Hindlimb muscle (tissue), 1 donor: Measurements from ENCODE around the gene RAB11FIP4. TPM values are rescaled to one million over a fixed set of nuclear protein-coding genes. Genes with fewer than 3 reads are reported as not detected.
A peak's percentile ranks its signal among the peaks of the same experiment; 100 is the strongest.

ENCODE experiments used
- DNase-seq: peaks from one replicate; pipeline ENCODE4 v3.0.0-alpha.2; 2013
- polyA plus RNA-seq: library from polyadenylated mRNA; unstranded; fragments of 120-200 nt; gene quantifications from one replicate; pipeline ENCODE4 v1.2.1, GENCODE V29; 2013; ENCODE audit not compliant: insufficient read length

The RAB11FIP4 gene
- polyA plus RNA-seq, 1 donor: 0.93 TPM

- DNase-seq: peak; percentile 71
These were observed 179.7 kb downstream of the RAB11FIP4 start for GRCh38 chr17:31570951-31571892.

DNA sequence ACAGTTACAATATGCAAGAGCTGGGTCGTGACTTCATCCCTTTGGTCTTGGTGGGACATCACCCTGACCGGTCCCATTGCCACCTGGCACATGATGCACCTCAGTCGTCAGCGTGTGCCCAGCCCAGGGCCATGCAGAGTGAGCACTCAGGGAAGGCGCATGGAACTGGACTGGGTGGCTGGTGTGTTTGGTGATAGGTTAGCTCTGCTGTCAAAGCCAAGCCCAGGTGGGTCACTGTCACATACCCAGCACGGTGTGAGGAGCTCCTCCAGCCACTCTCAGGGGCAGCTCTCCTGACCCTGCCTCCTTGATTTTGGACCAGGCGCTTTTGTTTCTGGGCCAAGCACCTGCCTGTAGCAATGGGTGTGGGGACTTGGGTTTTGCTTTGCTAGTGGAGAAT, 180.9 kb downstream of the RAB11FIP4 start:
- no peak for DNase-seq

GRCh38 chr17:31573047-31573446, 181.6 kb downstream of the RAB11FIP4 start:
- no peak for DNase-seq

DNA sequence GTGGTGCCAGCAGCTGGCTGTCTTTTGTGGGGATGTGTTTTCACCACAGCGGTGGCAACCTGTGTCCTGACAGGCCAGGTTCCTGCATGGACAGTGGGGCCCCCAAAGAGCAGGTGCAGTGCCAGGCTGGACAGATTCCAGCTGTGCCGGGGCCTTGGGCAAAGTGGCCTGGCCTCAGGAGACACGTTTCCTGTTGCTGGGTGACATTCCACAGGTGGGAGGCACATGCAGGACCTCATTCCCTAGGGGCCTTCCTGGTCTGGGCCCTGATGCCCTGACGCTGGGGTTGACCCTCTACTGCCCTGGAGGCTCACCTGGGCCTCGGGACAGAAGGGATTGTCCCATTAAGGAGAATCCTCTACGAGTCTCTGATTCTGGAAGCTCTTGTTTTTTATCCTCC, 182.4 kb downstream of the RAB11FIP4 start:
- no peak for DNase-seq

GRCh38 chr17:31574458-31574857, 183.0 kb downstream of the RAB11FIP4 start:
- no peak for DNase-seq

DNA sequence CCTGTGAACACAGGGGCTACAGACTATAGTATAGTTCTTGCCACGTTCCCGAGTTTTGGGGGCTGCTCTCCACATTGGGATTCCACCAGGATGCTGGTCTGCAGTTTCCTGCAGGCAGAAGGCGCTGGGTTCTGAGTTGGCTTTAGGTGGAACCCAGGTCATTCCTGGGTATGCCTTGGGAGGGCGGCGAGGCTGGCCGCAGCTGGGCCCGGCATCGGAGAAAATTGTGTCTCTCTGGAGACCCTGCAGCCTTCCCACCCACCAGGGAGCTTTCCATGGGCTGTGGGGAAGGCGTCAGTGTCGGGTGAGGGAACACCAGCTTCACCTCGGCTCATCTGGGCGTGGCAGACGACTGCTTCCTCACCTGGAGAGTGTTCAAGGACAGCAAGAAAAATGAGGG, 183.6 kb downstream of the RAB11FIP4 start:
- DNase-seq: no peak

DNA sequence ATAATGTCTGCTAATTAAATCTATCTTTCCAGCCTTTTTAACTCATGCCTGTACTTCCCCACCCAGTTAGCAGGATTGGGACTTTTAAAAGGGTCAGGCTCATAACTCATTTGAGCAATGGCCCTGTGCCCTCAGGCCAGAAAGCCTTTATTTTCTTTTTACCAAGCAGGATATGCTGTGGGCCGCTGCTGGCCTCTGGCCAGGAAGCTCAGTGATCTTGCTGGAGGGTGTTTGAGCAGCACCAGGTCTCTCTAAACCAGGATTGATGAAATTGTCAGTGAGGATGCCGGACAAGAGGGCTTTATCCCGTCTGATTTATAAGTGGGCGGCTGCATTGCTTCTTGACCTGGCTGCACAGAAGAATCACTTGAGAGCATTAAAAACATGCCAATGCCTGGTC, 187.8 kb downstream of the RAB11FIP4 start:
- DNase-seq: no peak

DNA sequence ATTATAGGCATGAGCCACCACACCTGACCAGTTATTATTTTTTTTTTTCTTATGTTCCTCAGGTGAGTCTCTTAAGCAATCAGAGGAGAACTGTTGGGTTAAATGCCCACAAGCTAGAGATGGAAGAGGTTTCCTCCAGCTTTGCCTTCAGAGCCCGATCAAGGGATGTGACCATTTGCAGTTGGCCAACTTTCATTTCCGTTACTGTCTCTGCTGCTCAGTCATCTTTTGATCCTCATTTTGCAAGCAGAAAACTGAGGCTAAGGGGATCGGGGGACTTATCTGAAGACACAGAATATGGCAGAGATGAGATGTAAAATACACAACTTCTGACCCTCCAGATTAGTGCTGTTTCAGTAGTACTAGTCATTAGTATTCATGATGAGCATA, 188.8 kb downstream of the RAB11FIP4 start:
- DNase-seq: no peak

GRCh38 chr17:31580706-31581490, 189.4 kb downstream of the RAB11FIP4 start:
- no peak for DNase-seq

DNA sequence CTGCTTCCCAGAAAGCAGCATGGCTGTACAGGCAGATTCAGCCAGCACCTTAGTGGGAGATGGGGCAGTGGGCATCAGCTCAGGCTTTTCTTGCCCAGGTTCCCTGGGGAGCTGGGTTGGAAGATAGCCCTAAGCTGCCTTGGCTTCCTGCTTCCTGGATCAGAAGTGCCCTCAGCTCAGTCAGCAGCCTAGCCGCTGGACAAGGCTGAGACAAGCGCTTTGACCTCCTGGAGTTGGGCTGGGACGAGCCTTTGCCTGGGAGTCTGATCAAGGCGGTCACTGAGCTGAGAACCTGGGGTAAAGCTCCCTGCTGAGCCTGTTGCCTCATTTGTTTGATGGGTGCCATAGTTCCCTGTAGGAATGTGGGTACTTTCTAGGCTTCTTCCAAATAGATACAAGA, 190.0 kb downstream of the RAB11FIP4 start:
- no peak for DNase-seq

- DNase-seq: no peak
These were observed 190.9 kb downstream of the RAB11FIP4 start for GRCh38 chr17:31582151-31582907.

GRCh38 chr17:31583772-31584356, 192.4 kb downstream of the RAB11FIP4 start:
- DNase-seq: no peak

DNA sequence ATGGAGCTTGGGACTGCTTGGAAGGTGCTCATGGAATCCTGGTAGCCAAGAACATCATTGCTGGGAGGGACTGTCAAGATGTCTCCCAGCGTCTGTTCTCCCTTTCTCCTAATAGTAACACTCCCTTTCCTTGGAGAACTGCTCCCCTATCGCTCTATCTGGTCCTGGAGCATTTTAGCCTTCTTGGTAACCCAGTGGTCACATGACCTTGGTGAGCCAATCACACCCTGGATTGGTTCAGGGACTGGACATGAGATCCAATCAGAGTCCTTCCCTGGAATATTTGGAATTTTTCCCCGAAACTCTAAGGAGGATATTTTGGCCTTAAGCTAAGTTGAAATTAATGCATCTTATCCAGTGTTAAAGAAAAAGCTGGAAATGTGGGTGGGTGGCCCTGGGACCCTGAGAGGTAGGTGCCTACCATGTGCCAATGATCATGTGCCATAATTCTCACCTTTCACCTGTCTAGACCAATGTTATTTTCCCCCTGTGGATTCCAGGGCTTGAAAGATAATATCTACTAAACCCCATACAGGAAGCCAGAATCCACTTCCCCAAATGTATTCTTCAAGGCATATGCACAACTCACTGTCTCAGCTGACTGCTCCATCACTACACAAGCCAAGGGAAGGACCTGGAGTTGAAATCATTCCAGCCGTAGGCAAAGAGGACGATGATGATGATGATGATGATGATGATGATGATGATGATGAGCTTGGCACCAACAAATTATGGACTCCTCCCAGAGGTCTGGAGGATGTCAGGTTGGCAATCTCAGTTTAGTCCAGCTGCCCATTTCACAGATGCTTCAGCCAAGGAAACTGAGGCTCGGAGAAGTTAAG, 193.2 kb downstream of the RAB11FIP4 start:
- no peak for DNase-seq

GRCh38 chr17:31585280-31585630, 193.8 kb downstream of the RAB11FIP4 start:
- DNase-seq: no peak

- no peak for DNase-seq
These were observed 195.5 kb downstream of the RAB11FIP4 start for GRCh38 chr17:31586946-31587345.

- no peak for DNase-seq
These were observed 196.0 kb downstream of the RAB11FIP4 start for GRCh38 chr17:31587462-31587861.

Other genes starting within 250 kb of the RAB11FIP4 start
- gene OMG, start 94.4 kb upstream of the RAB11FIP4 start, polyA plus RNA-seq: 0.27 TPM
- gene EVI2B, start 77.6 kb upstream of the RAB11FIP4 start, polyA plus RNA-seq: 4.0 TPM
- 2.8 TPM for gene EVI2A, start 70.1 kb upstream of the RAB11FIP4 start, polyA plus RNA-seq